ENCODE results near the gene FXYD2. TPM values are rescaled to one million over a fixed set of nuclear protein-coding genes. Genes with fewer than 3 reads are reported as not detected.

FXYD2 gene
- total RNA-seq, 1 donor from 2014 or later, result not detected

- Histone ChIP-seq H3K36me3 (ENCODE audit: control insufficient read depth, insufficient read depth, low read length) (no peaks in the 10 kb centered on the region), H3K27me3 (ENCODE audit: control insufficient read depth, insufficient read depth, low read length) (peaks cover 5% of the 10 kb centered on the region), H3K4me3 (ENCODE audit: low read depth, low read length) (no peak overlapping the region)
- no peak for DNase-seq (ENCODE audit: low read depth)
- FAIRE-seq, result no peak
- TF ChIP-seq, protein P1, sequence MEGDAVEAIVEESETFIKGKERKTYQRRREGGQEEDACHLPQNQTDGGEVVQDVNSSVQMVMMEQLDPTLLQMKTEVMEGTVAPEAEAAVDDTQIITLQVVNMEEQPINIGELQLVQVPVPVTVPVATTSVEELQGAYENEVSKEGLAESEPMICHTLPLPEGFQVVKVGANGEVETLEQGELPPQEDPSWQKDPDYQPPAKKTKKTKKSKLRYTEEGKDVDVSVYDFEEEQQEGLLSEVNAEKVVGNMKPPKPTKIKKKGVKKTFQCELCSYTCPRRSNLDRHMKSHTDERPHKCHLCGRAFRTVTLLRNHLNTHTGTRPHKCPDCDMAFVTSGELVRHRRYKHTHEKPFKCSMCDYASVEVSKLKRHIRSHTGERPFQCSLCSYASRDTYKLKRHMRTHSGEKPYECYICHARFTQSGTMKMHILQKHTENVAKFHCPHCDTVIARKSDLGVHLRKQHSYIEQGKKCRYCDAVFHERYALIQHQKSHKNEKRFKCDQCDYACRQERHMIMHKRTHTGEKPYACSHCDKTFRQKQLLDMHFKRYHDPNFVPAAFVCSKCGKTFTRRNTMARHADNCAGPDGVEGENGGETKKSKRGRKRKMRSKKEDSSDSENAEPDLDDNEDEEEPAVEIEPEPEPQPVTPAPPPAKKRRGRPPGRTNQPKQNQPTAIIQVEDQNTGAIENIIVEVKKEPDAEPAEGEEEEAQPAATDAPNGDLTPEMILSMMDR (IDR thresholded peaks at IDR 0.05; ENCODE audit: insufficient read depth, low read length, severe bottlenecking), result no peak
Measured at GRCh38 chr11:117831661-117832415, 7.3 kb upstream of the FXYD2 start.

DNA sequence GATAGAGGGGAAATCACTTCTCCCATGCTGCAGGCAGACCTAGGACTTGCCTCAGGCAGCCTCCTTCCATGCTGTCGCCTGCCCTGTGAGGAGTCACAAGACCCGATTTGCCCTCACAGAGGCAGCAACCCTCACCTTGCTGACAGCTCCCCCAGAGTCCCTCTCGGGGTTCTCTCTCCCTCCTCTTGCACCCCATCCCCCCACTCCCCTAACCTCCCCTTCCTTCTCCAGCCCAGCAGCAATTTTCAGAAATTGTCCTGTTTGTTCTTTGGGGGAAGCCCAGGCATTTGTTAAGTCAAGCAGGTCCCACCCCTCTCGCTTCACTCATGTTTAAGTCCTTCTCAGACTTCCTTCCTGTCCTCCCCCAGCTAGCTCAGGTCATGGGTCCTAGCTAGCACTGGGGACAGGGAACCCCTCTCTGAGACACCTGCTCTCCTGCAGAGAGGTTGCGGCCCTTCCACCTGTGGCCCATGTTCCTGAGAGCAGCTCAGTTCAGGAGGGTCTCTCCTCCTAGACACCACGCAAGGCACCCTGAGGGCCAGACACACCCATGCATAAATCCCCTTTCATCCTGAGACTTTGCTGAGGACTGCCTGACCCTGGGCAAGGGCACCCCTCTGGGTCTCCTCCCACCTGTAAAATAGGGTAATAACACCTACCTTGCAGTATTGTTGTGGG is 6.3 kb upstream of the FXYD2 start:
- TF ChIP-seq, protein P1 (IDR thresholded peaks at IDR 0.05; ENCODE audit: insufficient read depth, low read length, severe bottlenecking), result no peak
- H3K36me3 ChIP-seq (ENCODE audit: control insufficient read depth, insufficient read depth, low read length), result no peaks in the 10 kb centered on the region
- no peak for DNase-seq (ENCODE audit: low read depth)
- FAIRE-seq, result no peak
- H3K4me3 ChIP-seq (ENCODE audit: low read depth, low read length), result no peak overlapping the region
- peaks cover 5% of the 10 kb centered on the region for H3K27me3 ChIP-seq (ENCODE audit: control insufficient read depth, insufficient read depth, low read length)

DNA sequence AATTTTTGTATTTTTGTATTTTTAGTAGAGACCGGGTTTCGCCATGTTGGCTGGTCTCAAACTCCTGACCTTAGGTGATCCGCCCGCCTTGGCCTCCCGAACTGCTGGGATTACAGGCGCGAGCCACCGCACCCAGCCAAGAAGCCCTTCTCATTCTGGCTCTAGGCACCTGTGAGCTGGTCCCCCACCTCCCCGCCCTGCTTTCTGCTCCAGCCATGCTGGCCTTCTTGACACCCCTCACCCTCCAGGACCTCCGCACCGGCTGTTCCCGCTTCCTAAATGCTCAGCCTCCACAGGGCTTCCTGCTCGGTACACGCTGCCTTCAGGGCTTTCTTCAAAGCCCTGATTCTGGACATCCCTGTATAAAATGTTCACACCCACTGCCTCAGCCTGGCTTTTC is 5.5 kb upstream of the FXYD2 start:
- TF ChIP-seq, protein P1 (IDR thresholded peaks at IDR 0.05; ENCODE audit: insufficient read depth, low read length, severe bottlenecking), result no peak
- DNase-seq (ENCODE audit: low read depth) (no peak), FAIRE-seq (no peak)

GRCh38 chr11:117829369-117829725 is 4.8 kb upstream of the FXYD2 start:
- TF ChIP-seq, protein P1 (IDR thresholded peaks at IDR 0.05; ENCODE audit: insufficient read depth, low read length, severe bottlenecking), result no peak
- no peak for DNase-seq (ENCODE audit: low read depth)
- FAIRE-seq, result no peak
- Histone ChIP-seq H3K27me3 (ENCODE audit: control insufficient read depth, insufficient read depth, low read length) (peaks cover 5% of the 10 kb centered on the region), H3K4me3 (ENCODE audit: low read depth, low read length) (no peak overlapping the region), H3K36me3 (ENCODE audit: control insufficient read depth, insufficient read depth, low read length) (no peaks in the 10 kb centered on the region)

More for the DNA sequence above, 5.5 kb upstream of the FXYD2 start:
- Histone ChIP-seq H3K4me3 (ENCODE audit: low read depth, low read length) (no peak overlapping the region), H3K36me3 (ENCODE audit: control insufficient read depth, insufficient read depth, low read length) (no peaks in the 10 kb centered on the region), H3K27me3 (ENCODE audit: control insufficient read depth, insufficient read depth, low read length) (peaks cover 5% of the 10 kb centered on the region)

GRCh38 chr11:117828611-117829368 is 4.2 kb upstream of the FXYD2 start:
- peak; percentile 69 for DNase-seq (ENCODE audit: low read depth)
- Histone ChIP-seq H3K36me3 (ENCODE audit: control insufficient read depth, insufficient read depth, low read length) (no peaks in the 10 kb centered on the region), H3K4me3 (ENCODE audit: low read depth, low read length) (no peak overlapping the region), H3K27me3 (ENCODE audit: control insufficient read depth, insufficient read depth, low read length) (peaks cover 5% of the 10 kb centered on the region)
- no peak for FAIRE-seq
- TF ChIP-seq, protein P1 (IDR thresholded peaks at IDR 0.05; ENCODE audit: insufficient read depth, low read length, severe bottlenecking), result no peak
